ENCODE results near the gene BTK. TPM values are rescaled to one million over a fixed set of nuclear protein-coding genes. Genes with fewer than 3 reads are reported as not detected.

Gene BTK
- total and polyA plus RNA-seq, 9 of the 15 experiments (the other 6 are each of a cell fraction or from before 2014, with no cell fraction given) = 14.9 to 93.4 (median 65.2) TPM

DNA sequence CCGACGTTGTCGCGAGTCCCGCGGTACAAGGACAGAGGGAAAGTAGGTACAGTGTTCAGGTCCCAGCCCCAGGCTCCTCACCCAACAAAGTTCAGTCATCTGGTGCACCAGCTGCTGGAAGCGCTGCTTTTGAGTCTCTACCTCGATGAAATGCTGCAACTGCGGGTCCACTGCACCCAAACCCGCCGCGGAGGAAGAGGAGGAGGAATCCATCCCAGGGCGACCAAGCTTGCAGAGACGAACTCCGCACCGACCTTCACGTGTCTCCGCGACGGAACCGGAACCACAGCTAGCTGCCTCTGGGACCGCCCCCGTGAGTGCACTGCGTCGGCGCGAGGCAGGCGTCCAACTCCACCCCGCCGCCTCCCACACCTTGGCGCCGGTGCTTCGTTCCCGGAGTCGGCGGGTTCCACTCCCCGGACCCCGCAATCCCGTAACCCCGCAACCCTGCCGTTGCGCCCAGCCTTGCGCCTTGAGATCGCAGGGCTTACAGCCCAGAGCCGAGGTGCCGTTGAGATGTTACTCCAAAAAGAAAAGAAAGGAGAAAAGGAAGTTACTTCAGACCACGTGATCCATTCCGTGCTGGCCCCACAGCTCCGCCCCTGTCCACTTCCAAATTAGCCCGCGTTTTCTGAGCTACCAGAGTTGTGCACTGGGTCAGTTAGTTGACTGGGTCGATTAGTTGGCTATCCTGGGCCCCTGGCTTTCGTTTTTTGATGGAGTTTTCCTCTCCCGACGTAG, 37.4 kb downstream of the BTK start, which contains the start of gene TIMM8A (continued):
- TF ChIP-seq, protein P1, sequence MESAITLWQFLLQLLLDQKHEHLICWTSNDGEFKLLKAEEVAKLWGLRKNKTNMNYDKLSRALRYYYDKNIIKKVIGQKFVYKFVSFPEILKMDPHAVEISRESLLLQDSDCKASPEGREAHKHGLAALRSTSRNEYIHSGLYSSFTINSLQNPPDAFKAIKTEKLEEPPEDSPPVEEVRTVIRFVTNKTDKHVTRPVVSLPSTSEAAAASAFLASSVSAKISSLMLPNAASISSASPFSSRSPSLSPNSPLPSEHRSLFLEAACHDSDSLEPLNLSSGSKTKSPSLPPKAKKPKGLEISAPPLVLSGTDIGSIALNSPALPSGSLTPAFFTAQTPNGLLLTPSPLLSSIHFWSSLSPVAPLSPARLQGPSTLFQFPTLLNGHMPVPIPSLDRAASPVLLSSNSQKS (CRISPR knock-in tag; IDR thresholded peaks at IDR 0.05) = no peak
- TF ChIP-seq PCBP1 (IDR thresholded peaks at IDR 0.05; ENCODE audit: low read depth, low read length, poor library complexity, severe bottlenecking) (no peak), TAF15 (IDR thresholded peaks at IDR 0.05; ENCODE audit: low read depth, low read length) (no peak), YY1 (IDR thresholded peaks at IDR 0.05; ENCODE audit: borderline replicate concordance in 1 of 3, control insufficient read depth in 1 of 3, extremely low read depth in 1 of 3, insufficient read depth in 3 of 3, insufficient read length in 1 of 3, insufficient replicate concordance in 2 of 3, low read depth in 1 of 3, low read length in 2 of 3) (no peak), FOXA1 (IDR thresholded peaks at IDR 0.05; ENCODE audit: borderline replicate concordance) (no peak), NFE2L1 (tag; IDR thresholded peaks at IDR 0.05; ENCODE audit: borderline replicate concordance, low read depth) (no peak), CBX8 (IDR thresholded peaks at IDR 0.05; ENCODE audit: borderline replicate concordance, extremely low read depth, low read depth, low read length, poor library complexity, severe bottlenecking) (no peak), NFIC (IDR thresholded peaks at IDR 0.05) (peak; percentile 64), HLTF (IDR thresholded peaks at IDR 0.05) (no peak; the same call in 1 of the 2 replicates)
- TF ChIP-seq, protein P2, sequence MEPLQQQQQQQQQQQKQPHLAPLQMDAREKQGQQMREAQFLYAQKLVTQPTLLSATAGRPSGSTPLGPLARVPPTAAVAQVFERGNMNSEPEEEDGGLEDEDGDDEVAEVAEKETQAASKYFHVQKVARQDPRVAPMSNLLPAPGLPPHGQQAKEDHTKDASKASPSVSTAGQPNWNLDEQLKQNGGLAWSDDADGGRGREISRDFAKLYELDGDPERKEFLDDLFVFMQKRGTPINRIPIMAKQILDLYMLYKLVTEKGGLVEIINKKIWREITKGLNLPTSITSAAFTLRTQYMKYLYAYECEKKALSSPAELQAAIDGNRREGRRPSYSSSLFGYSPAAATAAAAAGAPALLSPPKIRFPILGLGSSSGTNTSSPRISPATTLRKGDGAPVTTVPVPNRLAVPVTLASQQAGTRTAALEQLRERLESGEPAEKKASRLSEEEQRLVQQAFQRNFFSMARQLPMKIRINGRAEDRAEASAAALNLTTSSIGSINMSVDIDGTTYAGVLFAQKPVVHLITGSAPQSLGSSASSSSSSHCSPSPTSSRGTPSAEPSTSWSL (CRISPR knock-in tag; IDR thresholded peaks at IDR 0.05; ENCODE audit: borderline replicate concordance) = no peak
- TF ChIP-seq, protein P3, sequence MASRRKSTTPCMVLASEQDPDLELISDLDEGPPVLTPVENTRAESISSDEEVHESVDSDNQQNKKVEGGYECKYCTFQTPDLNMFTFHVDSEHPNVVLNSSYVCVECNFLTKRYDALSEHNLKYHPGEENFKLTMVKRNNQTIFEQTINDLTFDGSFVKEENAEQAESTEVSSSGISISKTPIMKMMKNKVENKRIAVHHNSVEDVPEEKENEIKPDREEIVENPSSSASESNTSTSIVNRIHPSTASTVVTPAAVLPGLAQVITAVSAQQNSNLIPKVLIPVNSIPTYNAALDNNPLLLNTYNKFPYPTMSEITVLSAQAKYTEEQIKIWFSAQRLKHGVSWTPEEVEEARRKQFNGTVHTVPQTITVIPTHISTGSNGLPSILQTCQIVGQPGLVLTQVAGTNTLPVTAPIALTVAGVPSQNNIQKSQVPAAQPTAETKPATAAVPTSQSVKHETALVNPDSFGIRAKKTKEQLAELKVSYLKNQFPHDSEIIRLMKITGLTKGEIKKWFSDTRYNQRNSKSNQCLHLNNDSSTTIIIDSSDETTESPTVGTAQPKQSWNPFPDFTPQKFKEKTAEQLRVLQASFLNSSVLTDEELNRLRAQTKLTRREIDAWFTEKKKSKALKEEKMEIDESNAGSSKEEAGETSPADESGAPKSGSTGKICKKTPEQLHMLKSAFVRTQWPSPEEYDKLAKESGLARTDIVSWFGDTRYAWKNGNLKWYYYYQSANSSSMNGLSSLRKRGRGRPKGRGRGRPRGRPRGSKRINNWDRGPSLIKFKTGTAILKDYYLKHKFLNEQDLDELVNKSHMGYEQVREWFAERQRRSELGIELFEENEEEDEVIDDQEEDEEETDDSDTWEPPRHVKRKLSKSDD (conservative IDR thresholded peaks at IDR 0.05; ENCODE audit: low read length) = no peak
- TF ChIP-seq, protein P4, sequence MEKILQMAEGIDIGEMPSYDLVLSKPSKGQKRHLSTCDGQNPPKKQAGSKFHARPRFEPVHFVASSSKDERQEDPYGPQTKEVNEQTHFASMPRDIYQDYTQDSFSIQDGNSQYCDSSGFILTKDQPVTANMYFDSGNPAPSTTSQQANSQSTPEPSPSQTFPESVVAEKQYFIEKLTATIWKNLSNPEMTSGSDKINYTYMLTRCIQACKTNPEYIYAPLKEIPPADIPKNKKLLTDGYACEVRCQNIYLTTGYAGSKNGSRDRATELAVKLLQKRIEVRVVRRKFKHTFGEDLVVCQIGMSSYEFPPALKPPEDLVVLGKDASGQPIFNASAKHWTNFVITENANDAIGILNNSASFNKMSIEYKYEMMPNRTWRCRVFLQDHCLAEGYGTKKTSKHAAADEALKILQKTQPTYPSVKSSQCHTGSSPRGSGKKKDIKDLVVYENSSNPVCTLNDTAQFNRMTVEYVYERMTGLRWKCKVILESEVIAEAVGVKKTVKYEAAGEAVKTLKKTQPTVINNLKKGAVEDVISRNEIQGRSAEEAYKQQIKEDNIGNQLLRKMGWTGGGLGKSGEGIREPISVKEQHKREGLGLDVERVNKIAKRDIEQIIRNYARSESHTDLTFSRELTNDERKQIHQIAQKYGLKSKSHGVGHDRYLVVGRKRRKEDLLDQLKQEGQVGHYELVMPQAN (IDR thresholded peaks at IDR 0.05; ENCODE audit: borderline replicate concordance) = peak; percentile 87; the same call in 1 of the 2 replicates
- TF ChIP-seq, protein P5, sequence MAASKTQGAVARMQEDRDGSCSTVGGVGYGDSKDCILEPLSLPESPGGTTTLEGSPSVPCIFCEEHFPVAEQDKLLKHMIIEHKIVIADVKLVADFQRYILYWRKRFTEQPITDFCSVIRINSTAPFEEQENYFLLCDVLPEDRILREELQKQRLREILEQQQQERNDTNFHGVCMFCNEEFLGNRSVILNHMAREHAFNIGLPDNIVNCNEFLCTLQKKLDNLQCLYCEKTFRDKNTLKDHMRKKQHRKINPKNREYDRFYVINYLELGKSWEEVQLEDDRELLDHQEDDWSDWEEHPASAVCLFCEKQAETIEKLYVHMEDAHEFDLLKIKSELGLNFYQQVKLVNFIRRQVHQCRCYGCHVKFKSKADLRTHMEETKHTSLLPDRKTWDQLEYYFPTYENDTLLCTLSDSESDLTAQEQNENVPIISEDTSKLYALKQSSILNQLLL (CRISPR knock-in tag; IDR thresholded peaks at IDR 0.05; ENCODE audit: borderline replicate concordance) = no peak
- TF ChIP-seq, protein P6, sequence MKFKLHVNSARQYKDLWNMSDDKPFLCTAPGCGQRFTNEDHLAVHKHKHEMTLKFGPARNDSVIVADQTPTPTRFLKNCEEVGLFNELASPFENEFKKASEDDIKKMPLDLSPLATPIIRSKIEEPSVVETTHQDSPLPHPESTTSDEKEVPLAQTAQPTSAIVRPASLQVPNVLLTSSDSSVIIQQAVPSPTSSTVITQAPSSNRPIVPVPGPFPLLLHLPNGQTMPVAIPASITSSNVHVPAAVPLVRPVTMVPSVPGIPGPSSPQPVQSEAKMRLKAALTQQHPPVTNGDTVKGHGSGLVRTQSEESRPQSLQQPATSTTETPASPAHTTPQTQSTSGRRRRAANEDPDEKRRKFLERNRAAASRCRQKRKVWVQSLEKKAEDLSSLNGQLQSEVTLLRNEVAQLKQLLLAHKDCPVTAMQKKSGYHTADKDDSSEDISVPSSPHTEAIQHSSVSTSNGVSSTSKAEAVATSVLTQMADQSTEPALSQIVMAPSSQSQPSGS (CRISPR knock-in tag; IDR thresholded peaks at IDR 0.05) = no peak
